ENCODE data around the gene SLC27A5.
A peak's percentile ranks its signal among the peaks of the same experiment; 100 is the strongest.

Gene SLC27A5, protein sequence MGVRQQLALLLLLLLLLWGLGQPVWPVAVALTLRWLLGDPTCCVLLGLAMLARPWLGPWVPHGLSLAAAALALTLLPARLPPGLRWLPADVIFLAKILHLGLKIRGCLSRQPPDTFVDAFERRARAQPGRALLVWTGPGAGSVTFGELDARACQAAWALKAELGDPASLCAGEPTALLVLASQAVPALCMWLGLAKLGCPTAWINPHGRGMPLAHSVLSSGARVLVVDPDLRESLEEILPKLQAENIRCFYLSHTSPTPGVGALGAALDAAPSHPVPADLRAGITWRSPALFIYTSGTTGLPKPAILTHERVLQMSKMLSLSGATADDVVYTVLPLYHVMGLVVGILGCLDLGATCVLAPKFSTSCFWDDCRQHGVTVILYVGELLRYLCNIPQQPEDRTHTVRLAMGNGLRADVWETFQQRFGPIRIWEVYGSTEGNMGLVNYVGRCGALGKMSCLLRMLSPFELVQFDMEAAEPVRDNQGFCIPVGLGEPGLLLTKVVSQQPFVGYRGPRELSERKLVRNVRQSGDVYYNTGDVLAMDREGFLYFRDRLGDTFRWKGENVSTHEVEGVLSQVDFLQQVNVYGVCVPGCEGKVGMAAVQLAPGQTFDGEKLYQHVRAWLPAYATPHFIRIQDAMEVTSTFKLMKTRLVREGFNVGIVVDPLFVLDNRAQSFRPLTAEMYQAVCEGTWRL

DNA sequence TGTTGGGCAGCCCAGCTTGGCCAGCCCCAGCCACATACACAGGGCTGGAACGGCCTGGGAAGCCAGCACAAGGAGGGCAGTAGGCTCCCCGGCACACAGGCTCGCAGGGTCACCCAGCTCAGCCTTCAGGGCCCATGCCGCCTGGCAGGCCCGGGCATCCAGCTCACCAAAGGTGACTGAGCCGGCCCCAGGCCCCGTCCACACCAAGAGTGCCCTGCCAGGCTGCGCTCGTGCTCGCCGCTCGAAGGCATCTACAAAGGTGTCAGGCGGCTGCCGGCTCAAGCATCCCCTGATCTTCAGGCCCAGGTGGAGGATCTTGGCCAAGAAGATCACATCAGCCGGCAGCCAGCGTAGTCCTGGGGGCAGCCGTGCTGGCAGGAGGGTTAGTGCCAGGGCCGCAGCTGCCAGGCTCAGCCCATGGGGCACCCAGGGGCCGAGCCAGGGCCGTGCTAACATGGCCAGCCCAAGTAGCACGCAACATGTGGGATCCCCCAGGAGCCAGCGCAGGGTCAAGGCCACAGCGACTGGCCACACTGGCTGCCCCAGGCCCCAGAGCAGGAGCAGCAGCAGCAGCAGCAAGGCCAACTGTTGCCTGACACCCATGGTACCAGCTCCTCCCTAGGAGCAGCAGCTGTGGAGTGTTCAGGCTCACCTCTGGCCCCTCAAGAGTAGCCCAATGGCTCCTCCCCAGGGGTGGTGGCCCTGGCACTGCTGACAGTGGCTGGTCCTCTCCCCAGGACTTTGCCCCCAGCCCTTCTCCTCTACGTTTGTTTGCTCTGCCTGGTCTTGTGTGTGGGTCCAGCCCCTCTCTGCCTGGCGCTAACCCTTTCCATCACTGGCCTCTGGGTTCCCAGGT, at the start of gene SLC27A5:
SLC27A5 (minus strand) TSS at position 640 of the 856 bp plus-strand sequence; CDS start at position 603, 37 bp downstream.
- DNase-seq, result no peak

DNA sequence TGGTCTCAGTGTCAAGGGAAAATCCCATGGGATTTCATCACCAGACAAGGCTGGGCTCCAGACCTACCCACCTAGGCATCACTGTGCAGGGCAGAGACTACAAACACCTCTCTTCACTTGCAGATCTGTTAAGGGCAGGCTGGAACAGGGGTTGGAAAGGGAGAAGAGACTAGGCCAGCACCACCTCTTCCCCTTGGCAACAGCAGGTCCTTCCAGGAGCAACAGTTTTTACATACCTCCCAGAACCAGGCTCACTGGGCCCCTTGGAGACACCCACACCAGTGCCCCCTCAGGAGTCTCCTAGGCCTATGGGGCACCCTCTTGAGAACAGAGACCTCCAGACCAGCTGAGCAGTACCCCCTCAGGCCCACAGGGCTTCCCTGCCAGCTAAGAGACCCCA, 49.1 kb upstream of the SLC27A5 start:
- DNase-seq, result no peak

DNA sequence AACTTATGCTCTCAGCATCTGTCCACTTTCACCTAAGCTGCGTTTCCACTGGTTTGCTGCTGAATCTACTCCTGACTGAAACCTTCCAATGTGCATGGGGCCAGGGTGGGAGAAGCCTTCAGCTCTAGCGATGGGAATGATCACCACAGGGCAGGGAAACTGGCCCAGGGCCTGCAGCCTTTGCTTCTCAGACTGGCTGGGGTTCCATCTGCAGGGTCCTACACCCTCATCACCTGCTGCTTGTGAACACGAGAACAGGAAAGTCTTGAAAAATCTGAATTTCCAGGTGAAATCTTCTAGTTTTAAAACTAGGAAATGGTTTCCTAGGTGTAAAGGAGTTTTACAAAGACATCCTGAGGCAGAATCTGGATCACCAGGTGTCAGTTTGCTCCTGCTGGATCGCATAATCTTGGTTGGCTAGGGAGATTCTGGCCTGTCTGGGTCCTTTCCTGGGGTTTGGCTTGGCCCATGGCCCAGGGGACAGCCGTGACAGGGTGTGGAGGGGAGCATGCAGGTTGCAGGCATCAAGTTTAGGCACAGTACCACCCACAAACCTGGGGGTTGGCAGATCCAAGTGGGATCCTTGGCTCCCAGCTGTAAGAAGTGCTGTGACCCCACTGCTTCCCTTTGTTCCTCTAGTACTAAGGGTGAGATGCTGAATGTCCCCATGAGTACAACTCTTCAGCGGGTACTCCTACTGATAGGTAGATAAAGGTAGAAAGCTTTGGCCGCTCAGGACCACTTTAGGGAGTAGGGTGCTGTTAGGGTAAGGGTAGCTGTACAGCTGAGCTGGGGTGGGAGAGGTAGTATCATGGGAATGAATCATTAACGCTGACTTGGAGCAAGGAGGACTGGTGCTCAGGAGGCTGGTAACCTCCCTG, 48.5 kb upstream of the SLC27A5 start:
- DNase-seq, result no peak

DNA sequence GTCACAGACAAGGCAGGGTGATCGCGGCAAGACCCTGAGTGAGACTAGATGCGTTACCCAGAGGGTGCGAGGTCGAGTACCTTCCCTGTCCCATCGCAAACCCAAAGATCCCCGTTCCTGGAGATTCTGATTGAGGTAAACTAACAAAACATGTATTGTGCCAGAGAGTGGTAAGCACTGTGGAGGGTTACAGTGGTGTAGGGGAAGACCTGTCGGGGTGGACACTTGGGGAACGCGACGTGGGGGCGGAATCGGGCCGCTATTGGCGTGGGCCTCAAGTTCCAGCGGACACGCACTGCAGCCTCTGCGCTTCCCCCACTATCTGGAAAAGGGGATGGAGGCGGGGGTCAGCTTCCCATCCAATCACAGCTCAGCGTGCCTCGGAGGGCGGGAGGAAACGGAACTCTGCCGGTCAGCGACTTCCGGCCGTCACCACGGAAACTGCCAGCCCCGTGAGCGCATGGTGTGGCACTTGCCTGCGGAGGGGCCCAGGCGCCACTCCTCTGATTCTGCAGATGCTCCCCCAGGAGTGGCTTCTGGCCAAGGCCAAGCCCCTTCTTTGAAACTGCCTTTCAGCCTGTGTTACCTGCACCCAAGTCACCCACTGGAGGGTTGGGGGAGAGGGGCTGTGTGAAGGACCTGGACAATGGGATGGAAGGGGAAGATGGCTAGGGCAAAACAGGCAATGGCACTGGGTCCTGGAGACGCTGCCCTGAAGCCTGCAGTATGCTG, 47.6 kb upstream of the SLC27A5 start:
- peak; percentile 67 for DNase-seq

DNA sequence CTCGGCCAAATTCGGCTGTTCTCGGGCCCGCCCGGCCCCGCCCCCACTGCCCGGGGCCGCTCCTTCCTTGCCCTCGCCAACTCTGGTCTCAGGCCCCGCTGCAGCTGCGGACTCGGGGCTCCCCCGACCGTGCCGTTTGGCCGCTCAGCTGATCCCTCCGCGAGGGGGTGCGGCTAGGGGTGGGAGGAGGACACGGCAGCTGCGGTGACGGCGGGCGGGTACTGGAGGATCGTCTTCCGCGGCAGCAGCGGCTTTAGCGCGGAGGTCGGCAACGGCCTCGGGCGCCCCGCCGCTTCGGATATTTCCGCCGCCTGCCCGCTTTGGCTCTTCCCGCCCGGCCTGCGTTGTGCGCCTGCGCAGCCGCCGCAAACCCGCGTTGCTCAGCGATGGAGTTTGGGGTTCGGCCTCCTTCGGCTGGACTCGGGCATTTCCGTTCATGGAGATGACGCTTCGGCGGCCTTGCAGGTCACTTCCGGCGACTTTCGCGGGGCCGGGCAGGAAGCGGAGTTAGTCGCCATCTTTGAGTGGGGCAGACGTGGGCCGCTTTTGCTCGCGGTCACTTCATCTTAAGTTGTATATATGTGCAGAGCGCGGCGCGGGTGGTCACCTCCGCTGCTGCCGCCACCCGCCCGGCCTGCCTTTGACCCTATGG, 47.0 kb upstream of the SLC27A5 start:
- peak; percentile 99 for DNase-seq

DNA sequence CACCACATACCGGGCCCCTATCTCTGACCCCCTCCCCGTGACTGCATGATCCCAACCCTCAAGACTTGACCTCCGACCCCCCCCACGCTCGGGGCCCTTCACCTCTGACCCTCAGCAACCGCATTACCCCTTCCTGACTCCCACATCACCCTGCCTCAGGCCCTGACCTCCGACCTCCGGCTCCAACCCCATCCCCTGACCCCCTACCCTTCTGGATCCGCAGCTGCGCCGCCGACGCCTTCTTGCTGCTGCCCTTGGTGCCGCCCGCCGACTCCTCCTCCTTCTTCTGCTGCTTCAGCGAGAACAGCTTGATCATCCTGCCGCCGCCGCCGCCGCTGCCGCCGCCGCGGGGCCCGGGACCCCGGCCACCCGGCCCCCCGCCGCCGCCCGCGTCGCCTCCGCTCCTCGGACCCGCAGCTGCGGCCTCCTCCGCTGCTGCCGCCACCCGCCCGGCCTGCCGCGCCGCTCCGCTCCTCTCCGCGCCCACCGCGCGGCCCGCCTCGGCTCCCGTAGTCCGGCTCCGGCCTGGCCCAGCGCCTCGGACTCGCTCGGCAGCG, 46.4 kb upstream of the SLC27A5 start, which contains the start of gene UBE2M:
UBE2M (minus strand) TSS at position 546 of the 557 bp plus-strand sequence; CDS start at position 316, 230 bp downstream.
- peak; percentile 71 for DNase-seq

DNA sequence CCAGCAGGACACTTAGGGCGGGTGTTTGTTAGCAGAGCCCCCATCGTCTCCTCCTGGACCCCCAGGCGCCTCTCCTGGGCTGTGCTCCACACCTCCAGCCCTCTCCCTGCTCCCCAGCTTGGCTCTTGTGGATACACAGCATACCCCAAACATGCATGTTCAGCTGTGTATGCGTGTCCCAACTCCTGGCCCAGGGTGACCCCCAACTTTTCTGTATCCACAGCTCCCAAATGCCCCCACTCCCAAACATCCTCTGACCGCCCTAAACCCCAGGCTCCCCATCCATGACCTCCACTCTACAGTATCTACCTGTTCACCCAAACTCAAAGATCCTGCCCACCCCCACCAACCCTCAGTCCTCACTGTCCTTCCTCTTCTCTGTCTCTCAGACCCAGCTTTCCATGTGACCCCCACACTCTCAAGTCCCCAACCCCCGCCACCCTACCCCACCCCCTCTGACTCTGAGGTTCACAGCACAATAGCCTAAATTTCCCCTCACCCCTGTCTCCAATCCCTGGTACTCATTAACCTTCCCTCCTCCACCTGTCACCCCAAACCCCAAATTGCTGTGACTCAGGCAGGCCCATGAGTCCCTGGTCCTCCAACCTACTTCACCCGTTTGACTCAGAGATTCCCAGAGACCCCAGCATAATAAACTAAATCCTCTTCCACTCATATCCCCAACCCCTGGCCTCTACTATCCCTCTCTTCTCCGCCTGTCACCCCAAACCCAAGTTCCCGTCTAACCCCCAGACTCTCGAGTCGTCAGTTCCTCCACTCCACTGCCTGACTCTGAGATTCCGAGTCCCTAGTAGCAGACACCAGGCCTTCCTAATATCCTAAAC, 45.7 kb upstream of the SLC27A5 start:
- no peak for DNase-seq

DNA sequence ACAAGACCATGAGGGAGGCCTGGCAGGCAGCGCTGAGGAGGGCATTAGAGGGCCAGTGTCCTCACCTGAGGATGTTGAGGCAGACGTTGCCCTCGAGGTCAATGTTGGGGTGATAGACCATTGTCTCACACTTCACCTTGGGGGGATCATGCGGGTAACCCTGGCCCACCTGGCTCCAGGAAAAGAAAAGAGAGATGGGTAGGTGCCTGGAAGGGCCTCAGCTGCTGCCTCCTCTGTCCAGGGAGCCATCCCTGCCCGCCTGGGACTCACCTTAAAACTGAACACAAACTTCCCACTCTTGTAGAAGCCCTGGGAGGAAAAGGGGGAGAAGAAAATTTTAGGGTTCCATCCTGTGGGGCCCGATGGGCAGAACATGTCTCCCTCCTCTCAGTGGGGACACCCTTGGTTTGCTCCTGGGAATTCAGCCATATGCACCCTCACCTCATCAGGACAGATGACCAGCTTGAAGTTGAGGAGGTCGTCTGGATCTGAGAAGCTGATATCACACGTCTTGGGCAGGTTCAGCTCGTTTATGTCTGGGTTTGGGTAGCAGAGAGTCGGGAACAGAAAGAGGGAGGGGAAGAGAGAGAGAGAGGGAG, 44.9 kb upstream of the SLC27A5 start:
- no peak for DNase-seq

DNA sequence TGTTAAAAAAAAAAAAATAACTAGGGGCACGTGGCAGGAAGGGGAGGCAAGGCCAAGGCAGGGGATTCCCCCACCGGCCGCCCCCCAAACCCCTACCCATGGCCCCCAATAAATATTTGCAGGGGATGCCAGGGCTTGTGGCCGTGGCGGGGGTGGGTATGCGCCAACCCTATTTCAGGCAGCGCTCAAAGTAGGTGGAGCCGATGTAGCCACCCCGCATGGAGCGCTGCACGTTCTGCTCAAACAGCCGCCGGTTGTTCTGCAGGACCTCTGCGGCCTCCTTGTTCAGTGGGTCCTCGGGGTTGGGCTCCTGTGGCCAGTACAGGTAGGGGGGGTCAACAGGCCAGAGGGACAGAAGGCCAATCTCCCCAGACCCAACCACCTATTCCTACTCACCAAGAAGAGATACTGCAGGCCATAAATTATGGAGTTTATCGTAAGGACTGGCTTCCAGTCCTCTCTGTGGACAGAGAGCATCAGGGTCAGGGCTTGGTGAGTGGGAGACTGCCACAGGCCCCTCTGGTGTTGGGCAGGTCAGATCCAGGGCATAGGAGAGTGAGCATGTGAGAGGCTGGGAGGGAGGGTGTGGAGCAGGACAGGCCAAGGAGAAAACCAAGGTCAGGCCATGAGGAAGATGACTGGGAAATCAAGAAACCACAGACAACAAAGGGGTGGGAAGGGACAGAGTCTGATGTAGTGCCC, 44.3 kb upstream of the SLC27A5 start:
- DNase-seq, result no peak

DNA sequence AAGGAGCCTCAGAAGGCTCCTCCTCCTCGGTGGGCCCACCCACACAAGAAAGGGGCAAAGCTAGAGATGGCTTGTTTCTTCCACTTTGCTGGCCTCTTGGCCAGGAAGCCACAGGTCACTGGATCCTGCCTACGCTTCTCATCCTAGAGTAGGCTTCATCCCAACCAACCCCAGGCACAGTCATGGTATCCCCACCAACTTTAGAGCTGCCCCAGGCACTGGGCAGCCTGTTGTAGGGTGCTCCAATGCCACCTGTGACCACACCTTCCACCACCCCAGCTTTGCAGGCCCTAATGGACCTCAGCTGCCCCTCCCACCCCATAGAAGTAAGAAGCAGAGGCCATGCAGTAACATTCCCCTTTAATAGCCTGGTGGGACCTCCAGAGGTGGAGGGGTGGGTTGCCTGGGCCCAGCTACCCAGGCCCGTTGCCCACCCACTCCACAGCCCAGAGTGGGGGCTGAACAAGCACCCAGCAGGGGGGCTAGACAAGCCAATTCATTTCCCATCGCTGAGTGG, 43.6 kb upstream of the SLC27A5 start:
- no peak for DNase-seq

DNA sequence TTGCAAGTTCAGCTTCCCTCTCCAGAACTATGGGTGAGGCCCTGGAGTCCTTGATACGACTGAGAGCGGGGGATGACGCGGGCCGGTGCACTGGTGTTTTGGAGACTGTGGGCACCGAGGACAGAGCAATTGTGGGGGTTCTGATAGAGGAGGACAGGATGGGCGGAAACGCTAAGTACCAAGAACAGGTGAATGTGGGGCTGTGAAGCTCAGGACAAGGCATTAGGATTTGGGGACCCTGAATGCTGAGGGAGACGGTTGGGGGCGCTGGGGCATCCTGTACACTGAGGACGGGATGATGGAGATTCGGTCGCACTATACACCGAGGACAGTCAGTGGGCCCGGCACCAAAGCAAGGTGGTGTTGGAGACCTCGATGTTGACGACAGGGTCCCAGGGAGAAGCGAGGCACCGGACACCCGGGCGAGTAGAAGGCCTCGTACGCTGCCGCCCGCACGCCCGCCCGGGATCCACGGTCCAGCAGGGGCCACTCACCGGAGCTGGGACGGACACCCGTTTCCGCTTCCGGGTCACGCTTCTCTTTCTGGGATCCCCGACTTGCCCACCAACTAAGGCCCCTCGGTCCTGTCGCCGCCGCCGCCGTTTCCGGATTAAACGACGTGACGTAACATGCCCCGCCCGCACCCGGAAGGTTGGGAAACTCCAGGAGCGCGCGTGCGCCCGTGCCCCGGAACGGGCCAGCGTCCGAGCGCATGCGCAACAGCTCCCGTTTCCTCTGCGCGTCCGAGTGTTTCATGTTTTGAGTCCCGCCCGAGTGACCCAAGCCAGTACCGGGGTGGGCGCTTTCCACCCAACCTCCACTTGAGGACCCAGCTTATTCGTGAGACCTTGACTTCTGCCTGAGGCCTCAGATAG, 42.9 kb upstream of the SLC27A5 start, which contains the start of gene CHMP2A:
CHMP2A (minus strand) TSS at position 612 of the 875 bp plus-strand sequence. CDS start 893 bp downstream, outside the sequence.
- peak; percentile 98 for DNase-seq

DNA sequence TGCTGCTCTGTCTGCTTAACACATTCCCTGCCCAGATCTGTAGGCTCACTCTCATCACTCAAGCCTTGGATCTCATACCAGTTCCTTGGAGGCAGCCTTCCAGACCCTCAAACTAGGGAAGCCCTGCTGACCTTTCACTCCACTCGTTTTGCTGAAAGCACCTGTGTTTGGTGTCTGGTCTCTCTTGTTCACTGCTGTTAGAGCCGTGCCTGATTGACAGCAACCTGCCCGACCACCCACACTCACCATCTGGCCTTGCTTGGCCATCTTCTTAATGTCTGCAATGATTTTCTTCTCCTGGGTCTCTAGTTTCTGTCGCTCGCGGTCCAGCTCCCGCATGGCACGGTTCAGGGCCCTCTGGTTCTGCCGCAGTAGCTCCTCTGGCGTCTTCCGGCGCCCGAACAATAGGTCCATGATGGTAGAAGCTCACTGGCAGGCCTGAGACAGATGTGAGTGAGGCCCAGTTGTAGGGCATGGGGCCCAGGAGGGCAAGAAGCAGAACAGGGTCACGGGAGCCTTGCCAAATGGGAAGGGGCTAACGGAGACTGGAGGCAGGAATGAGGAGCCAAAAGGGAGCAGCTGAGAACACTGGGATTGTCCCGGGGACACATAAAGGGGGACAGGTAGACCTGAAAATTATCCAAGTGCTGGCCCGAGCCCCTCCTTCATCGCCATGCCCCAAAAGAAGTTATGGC, 42.2 kb upstream of the SLC27A5 start:
- no peak for DNase-seq

DNA sequence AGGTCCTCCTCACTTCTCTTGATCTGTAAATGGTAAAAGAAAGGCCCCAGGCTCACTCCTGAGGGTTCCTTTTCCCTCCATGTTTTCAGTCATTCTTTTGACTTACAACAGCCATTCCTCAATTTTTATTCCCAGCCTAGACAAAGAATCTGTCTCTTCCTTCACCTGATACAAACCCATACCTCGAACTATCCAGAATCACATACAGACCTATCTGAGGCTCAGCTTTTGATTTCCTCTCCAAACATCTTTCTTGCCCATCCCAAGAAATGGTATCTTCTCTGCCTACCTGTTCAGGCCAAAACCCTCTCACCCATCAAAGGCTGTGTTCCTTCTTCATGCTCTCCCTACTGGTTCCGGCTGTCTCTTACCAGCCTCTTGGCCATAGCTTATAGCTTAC, 40.9 kb upstream of the SLC27A5 start:
- DNase-seq, result no peak

DNA sequence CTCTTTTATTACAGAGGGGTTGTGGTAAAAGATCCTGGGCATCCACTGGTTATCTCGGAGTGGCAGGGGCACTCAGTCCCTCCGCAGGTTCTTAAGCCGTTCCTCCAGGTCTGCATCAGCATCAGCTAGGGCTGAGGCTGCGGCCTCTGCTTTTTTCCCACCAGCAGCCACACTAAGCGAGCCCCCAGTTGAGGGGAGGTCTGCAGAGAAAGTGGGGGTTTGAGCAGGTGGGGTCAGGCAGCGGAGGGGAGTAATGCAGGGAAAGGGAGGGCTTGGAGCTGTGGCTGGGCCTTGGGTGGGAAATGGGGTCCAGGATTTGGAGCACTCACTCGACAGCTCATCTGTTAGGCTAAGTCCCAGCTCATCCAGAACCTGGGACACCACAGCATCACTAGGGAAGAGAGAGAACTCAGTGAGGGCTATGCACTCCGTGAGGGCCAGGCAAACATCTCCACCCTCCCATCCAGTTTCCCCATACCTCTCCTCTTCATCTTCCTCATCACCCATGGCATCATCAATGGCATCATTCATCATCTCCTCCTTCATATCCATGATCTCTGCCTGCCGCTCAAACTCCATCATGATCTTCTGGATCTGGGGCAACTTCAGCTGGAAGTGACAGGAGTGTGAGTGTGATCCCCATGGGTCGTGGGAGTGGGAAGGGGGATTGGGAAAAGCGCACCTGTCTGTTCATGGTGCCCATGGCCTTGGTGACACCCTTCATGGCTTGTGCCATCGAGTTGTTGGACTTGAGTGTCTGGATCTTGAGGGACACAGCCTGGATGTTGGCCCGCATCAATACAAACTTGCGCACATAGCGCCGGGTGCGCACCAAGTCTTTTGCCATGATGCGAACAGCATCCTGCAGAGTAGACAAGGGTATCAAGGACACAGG, 40.0 kb upstream of the SLC27A5 start:
- no peak for DNase-seq

DNA sequence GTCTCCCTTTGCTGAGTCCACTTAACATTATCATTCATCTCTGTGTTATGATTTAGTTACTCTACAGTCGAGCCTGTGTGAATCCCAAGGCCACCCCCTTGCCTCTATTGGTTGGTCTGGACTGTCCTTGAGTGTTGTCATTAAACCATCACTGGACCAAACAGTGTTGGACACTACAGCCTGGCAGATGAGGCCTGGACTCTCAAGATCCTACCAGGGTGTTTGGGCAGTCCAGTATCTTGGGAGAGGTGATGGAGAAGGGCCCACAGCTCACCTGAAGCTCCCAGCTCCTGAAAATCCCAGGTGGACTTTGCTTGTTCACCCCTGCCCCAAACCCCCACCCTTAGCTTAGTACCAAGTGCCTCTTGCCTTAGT, 39.3 kb upstream of the SLC27A5 start:
- no peak for DNase-seq

All from activated naive CD4-positive, alpha-beta T cell treated with Interleukin-2 at 50 U/mL for 16 hours (primary cell).